ENCODE measurements around the gene PRKN. TPM values are rescaled to one million over a fixed set of nuclear protein-coding genes. Genes with fewer than 3 reads are reported as not detected.

The PRKN gene
- total and polyA plus RNA-seq, 8 donors: 0.82 to 7.2 (median 2.9) TPM

DNA sequence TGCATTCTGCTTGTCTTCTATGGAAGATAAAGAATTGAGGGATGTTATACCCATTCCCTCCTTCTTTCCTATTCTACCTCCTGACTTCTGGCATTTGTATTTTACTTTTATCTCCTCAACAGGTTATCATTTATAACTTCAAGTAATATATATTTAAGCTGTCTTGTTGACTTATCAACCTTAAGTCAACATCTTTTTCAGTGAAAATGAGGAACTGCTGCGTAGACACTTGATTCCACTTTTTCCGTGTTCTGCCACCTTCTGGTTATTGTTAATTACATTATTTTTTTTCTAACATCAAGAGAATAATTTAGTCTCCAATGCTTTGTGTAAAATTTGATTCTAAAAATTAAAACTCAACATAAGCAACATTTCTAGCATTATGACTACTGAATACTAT is 107.5 kb downstream of the PRKN start:
- Histone ChIP-seq H3K4me1 (peaks cover 0 to 8% (median 0%) of the 10 kb centered on the region in 3 donors), H3K27ac (no peak overlapping the region), H3K36me3 (no peaks in the 10 kb centered on the region), H3K9me3 (no peaks in the 10 kb centered on the region), H3K4me3 (no peak overlapping the region), H3K27me3 (no peaks in the 10 kb centered on the region)
- intact Hi-C loops (cut with DNase I): no loop called here
- DNase-seq (no peak), ATAC-seq (no peak), FAIRE-seq (no peak)
- WGBS, 2 donors: 55 to 64% methylated on average over 2 of the region's 2 CpGs
- TF ChIP-seq, protein P1, sequence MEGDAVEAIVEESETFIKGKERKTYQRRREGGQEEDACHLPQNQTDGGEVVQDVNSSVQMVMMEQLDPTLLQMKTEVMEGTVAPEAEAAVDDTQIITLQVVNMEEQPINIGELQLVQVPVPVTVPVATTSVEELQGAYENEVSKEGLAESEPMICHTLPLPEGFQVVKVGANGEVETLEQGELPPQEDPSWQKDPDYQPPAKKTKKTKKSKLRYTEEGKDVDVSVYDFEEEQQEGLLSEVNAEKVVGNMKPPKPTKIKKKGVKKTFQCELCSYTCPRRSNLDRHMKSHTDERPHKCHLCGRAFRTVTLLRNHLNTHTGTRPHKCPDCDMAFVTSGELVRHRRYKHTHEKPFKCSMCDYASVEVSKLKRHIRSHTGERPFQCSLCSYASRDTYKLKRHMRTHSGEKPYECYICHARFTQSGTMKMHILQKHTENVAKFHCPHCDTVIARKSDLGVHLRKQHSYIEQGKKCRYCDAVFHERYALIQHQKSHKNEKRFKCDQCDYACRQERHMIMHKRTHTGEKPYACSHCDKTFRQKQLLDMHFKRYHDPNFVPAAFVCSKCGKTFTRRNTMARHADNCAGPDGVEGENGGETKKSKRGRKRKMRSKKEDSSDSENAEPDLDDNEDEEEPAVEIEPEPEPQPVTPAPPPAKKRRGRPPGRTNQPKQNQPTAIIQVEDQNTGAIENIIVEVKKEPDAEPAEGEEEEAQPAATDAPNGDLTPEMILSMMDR (IDR thresholded peaks at IDR 0.05): no peak

DNA sequence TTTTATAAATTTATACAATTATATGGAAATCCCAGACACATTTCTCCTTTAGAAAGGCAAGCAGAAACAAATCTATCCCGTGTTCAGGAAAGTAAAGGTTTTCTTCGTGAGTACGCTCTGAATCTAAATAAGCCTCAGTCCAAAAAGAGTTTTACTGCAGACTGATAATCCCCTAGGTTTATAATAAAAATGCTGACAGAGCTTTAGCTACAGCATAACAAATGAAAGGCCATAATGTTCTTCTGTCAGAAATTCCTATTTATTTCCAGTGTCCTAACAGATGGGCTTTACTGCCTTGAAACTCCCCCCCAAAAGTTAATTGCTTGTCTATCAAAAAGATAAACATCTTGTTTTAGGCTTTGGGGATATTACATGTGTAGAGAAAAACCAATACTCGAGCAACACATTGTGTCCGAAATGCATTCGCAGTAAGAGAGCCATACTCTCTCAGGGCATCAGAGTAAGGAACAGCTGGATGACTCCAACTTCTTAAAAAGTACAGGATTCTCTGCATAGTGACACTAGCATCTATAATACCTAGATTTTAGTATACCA is 109.0 kb downstream of the PRKN start:
- TF ChIP-seq, protein P1 (IDR thresholded peaks at IDR 0.05): no peak
- H3K27me3 ChIP-seq: no peaks in the 10 kb centered on the region
- ATAC-seq (no peak), FAIRE-seq (no peak), DNase-seq (no peak)
- H3K27ac ChIP-seq: no peak overlapping the region
- intact Hi-C loops (cut with DNase I): no loop called here
- H3K4me1 ChIP-seq: peaks cover 0 to 14% (median 0%) of the 10 kb centered on the region in 3 donors
- 92 to 93% methylated on average over 6 of the region's 6 CpGs for WGBS, 2 donors
- H3K4me3 ChIP-seq: no peak overlapping the region
- no peaks in the 10 kb centered on the region for H3K36me3 ChIP-seq
- no peaks in the 10 kb centered on the region for H3K9me3 ChIP-seq

GRCh38 chr6:162615016-162615705 is 112.4 kb downstream of the PRKN start:
- 52 to 65% methylated on average over 2 of the region's 2 CpGs for WGBS, 2 donors
- peak in 1 of 6 donors; percentile 18 for DNase-seq

GRCh38 chr6:162613310-162613709 is 114.3 kb downstream of the PRKN start:
- H3K27ac ChIP-seq: no peak overlapping the region
- no peaks in the 10 kb centered on the region for H3K36me3 ChIP-seq
- WGBS, 2 donors: 81 to 82% methylated on average over 2 of the region's 2 CpGs
- ATAC-seq: no peak
- peaks cover 0 to 14% (median 0%) of the 10 kb centered on the region in 3 donors for H3K4me1 ChIP-seq
- intact Hi-C loops (cut with DNase I): no loop called here
- no peaks in the 10 kb centered on the region for H3K27me3 ChIP-seq
- no peak for DNase-seq
- H3K4me3 ChIP-seq: no peak overlapping the region
- no peaks in the 10 kb centered on the region for H3K9me3 ChIP-seq
- no peak for FAIRE-seq
- TF ChIP-seq, protein P1 (IDR thresholded peaks at IDR 0.05): no peak

More at GRCh38 chr6:162615016-162615705, 112.4 kb downstream of the PRKN start:
- TF ChIP-seq, protein P1 (IDR thresholded peaks at IDR 0.05): no peak
- Histone ChIP-seq H3K4me1 (peaks cover 0 to 14% (median 0%) of the 10 kb centered on the region in 3 donors), H3K9me3 (no peaks in the 10 kb centered on the region), H3K36me3 (no peaks in the 10 kb centered on the region), H3K27ac (no peak overlapping the region), H3K4me3 (no peak overlapping the region), H3K27me3 (no peaks in the 10 kb centered on the region)
- intact Hi-C loops (cut with DNase I): no loop called here
- FAIRE-seq (no peak), ATAC-seq (peak in 3 of 4 donors; percentile 24 to 77 (median 38))

GRCh38 chr6:162612613-162613012 is 115.0 kb downstream of the PRKN start:
- ATAC-seq (no peak), FAIRE-seq (no peak), DNase-seq (no peak)
- Histone ChIP-seq H3K4me3 (no peak overlapping the region), H3K27me3 (no peaks in the 10 kb centered on the region), H3K9me3 (no peaks in the 10 kb centered on the region), H3K27ac (no peak overlapping the region), H3K36me3 (no peaks in the 10 kb centered on the region), H3K4me1 (peaks cover 0 to 14% (median 0%) of the 10 kb centered on the region in 3 donors)
- TF ChIP-seq, protein P1 (IDR thresholded peaks at IDR 0.05): no peak
- intact Hi-C loops (cut with DNase I): no loop called here
- 70% methylated on average over 4 of the region's 4 CpGs for WGBS, 2 donors

Data from pancreas (tissue), 10 donors.